Testis (tissue), 2 donors: ENCODE data around the gene TMEM135.

Experiments
- POLR2A ChIP-seq: fragments of 450-650 bp; IDR thresholded peaks from one replicate; pipeline ENCODE4 v1.6.1; 2017; ENCODE audit warnings: antibody characterized with exemption, mild to moderate bottlenecking, moderate library complexity
- TF ChIP-seq, protein P1 (sequence below), 3 experiments: fragments of 450-650 bp in 2 of 3; fragments of 200-600 bp in 1 of 3; sonication (generic) in 1 of 3; IDR thresholded peaks; one replicate each; pipeline ENCODE4 v1.5.1; 2016 to 2019; ENCODE audit warnings: antibody characterized with exemption in 3 of 3, mild to moderate bottlenecking in 2 of 3, moderate library complexity in 1 of 3

DNA sequence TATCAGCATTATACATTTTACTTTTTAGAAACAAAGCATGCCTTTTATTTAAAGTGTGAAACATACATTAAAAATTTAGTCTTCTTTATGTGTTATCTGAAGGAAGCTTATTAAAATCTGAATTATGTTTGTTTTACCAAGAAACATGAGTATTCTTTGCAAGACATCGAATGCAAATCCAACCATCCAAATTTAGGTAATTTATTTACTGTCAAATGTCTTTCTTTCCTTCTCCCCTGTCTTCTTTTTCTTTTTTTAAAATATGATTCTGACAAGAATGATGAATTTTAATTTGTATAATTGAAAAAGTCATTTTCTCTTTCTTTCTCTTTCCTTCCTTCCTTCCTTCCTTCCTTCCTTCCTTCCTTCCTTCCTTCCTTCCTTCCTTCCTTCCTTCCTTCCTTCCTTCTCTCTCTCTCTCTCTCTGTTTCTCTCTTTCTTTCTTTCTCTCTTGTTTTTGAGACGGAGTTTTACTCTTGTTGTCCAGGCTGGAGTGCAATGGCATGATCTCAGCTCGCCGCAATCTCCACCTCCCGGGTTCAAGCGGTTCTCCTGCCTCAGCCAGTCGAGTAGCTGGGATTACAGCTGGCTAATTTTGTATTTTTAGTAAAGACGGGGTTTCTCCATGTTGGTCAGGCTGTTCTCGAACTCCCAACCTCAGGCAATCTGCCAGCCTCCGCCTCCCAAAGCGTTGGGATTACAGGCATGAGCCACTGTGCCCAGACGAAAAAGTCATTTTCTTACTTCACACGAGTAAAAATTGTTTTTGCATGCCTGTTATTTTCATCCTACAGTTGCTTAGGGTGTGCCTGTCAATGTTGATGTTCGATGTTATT, 157.5 kb downstream of the TMEM135 start:
- TF ChIP-seq, protein P1, sequence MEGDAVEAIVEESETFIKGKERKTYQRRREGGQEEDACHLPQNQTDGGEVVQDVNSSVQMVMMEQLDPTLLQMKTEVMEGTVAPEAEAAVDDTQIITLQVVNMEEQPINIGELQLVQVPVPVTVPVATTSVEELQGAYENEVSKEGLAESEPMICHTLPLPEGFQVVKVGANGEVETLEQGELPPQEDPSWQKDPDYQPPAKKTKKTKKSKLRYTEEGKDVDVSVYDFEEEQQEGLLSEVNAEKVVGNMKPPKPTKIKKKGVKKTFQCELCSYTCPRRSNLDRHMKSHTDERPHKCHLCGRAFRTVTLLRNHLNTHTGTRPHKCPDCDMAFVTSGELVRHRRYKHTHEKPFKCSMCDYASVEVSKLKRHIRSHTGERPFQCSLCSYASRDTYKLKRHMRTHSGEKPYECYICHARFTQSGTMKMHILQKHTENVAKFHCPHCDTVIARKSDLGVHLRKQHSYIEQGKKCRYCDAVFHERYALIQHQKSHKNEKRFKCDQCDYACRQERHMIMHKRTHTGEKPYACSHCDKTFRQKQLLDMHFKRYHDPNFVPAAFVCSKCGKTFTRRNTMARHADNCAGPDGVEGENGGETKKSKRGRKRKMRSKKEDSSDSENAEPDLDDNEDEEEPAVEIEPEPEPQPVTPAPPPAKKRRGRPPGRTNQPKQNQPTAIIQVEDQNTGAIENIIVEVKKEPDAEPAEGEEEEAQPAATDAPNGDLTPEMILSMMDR (IDR thresholded peaks at IDR 0.05), result no peak
- TF ChIP-seq POLR2A, result no peak
